GOT3 (cell line): ENCODE results near the gene RAB30.

Experiments
- DNase-seq: peaks from one replicate; lab custom pipeline; 2025; ENCODE audit warnings: mixed read lengths; lab: John Stamatoyannopoulos, UW

The RAB30 gene

DNA sequence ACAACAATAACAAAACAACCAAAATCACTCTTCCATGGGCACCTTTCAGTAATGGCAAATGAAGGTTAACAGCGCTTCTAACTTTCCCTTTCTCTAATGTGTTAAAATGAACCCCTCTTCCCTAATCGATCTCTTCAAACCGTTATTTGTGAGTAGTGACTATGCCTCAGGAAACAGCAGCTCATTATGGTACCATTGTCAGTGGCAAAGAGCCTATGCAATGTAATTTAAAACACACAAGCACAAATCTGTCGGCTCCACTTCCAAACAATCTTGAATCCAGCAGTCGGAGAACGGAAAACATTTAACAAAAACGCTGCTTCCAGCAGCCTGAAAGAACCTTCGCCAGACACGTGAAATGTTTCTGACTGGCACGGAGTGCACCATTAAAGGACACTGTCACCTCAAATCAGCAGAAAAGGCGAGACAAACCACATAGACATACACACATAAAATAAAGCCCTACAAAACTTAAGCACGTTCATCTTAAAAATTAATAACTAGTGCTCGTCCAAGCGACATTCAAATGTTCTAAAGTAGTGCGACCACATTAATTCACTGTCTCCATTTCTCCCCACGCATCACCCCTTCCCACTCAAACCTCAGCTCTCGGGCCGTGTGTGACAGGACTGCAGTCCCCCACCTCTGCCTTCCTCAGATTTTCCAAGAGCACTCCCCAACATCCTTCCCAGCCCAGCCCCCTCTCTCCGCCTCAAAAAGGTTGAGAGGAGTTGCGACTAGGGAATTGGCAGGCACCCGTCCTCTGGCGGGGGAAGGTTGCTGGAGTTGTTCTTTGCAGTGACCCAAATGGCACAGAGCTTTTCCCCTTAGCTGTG, 748 bp downstream of the RAB30 start:
- no peak for DNase-seq

DNA sequence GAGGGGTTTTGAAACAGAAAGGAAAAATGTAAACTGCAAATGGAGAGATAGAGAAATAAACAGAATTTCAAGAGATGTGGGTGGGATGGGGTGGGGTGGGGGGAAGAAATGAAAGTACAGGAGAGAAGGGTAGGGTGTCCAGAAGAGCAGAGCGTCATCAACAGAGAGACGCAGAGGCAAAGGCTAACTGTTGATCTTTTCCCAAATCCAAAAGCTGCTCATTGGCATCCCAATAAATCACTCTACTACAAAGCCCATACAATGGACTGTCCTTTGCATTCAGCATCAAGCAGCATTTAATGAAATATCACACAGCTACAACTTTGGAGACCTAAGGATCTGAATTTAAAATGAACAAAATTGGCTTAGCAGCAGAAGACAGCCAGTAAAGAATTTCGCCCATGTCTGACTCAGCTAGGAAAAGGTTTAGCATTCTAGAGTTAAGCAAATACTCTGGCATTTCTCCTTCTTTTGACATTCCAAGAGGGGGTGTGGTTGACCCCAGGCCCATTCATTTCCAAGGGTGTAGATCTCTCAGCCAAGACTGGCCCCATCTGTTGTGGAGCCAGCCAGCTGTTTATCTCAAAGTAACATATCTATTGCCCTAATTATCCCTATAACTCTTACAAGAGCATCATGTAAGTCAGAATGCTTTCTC, 1.5 kb downstream of the RAB30 start:
- no peak for DNase-seq

DNA sequence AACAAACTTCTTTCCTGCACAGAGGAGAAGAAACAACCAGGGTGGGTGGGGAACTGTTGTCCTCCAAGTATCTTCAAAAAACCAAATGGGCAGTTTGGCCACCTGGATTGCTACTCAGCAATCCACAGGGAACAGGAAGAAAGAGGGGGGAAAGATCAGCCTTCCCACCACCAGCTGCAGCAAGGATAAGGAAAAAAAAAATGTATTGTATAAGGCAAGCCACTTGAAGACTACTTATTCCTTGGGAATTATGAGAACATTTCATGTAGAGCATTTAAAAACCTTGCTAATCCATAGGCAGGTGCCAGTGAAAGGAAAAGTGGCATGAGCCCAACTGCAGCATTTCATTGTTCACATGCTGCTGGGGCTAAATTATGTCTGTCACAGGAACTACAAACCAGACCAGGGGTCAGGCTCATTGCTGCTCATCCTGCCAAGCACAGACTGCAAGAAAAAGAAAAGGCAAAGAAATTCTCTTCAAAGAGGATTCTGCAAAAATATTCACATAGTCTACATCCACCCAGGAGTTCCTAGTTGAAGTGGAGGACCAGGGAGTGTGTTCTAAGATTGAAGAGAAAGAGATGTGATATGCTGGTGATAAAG, 2.2 kb downstream of the RAB30 start:
- no peak for DNase-seq

DNA sequence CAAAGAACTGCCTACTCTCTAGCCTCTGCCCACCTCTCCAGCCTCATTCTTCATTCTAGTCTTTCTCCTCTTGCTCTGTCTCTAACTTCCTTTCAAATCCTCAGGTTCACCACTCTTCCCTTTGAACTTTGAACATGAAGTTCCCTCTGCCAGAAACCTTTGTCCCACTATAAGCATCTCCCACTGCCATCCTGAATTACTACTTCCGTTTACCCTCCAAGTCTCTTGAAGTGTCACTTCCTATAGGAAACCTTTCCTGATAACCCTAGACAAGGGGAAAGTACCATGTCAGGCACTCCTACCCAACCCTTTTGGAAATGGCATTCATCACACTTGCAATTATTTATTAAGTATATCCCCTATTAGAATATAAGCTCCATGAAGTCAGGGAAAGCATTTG, 3.1 kb downstream of the RAB30 start:
- DNase-seq: no peak

DNA sequence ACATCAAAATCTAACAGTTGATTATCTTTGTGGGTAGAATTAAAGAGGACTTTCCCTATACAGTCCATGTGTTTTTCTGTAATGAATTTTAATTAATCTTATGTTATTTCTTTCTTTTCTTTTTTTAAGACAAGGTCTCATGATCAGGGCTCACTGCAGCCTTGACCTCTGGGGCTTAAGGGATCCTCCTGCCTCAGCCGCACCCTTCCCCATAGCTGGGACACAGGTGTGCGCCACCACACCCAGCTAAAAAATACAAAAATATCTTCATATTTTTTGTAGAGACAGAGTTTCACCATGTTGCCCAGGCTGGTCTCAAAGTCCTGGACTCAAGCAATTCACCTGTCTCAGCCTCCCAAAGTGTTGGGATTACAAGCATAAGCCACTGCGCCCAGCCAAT, 7.7 kb downstream of the RAB30 start:
- no peak for DNase-seq

DNA sequence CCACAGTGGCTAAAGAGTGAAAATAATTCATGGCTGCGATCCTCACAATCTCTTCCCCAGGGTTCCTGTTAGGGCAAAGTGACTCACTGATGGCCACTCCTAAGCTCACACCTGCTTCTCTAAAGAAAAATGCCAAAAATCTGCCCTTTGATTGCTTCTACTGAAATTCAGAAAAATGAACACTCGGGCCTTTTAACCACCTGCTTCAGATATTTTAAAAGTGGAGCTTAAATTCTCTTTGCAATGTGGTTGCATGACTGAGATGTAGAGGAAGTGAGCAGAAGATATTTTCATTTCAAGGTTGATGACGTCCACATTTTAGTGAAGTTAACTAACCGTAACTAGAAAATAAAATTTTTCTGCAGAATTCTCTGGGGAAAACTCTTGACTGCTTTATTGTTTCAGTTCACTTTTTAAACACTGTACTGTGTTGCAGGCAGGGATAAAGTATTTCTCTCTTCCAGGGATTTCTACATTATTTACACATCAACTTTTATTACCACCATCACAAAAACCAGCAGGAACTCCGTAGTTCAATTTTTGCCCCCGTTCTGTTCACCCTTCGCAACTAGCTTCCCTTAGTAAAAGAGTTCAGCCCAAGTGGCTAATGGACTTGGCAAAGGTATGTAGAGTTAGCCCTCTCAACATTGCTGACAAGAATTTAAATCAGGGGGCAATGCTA, 8.5 kb downstream of the RAB30 start:
- DNase-seq: no peak

DNA sequence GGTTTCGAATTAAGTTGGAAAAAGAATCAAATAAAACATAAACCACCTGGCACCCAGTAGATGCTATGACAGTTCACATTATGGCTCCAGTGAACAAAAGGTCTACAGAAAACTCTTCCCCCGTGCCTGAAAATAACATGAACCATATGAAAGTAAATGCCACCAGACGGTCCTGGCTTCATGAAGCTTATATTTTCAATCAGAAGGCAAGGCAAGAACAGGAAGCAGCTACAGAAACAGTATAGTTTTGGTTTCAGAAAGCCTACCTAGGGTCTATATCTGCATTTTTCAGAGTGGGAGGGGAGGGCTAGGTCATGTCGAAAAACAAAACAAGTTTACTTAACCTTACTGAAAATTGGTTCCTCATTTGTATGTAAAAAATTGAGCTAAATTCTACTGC, 9.8 kb downstream of the RAB30 start:
- DNase-seq: no peak

DNA sequence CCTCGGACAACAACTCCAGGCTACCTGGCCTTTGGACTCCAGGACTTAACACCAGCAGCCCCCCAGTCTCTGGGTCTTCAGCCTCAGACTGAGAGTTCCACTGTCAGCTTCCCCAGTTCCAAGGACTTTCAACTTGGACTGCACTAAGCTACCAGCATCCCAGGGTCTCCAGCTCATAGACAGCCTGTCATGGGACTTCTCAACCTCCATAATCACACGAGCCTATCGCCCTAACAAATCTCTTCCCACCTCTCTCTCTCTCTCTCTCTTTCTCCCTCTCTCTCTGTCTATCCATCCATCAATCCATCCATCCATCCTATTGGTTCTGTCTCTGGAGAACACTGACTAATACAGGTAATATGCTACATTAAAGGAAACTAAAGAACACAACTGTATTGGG, 10.7 kb downstream of the RAB30 start:
- DNase-seq: no peak

DNA sequence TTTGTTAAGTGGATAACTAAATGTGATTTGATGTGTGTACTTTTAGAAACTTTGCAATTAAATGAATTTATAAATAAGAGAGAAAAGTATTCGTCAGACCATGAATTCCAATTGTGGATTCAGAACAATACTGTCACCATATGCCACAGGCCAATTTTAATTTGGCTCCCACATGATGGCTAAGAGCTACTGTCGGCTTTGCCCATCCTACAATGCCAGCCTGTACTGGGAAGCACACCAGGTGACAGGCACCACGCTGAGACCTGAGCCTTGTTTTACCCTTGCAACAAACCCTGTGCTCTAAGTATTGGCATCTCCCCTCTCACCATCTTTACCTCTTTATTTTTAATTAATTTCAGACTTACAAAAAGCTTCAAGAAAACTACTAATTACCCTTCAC, 14.0 kb downstream of the RAB30 start:
- DNase-seq: no peak

DNA sequence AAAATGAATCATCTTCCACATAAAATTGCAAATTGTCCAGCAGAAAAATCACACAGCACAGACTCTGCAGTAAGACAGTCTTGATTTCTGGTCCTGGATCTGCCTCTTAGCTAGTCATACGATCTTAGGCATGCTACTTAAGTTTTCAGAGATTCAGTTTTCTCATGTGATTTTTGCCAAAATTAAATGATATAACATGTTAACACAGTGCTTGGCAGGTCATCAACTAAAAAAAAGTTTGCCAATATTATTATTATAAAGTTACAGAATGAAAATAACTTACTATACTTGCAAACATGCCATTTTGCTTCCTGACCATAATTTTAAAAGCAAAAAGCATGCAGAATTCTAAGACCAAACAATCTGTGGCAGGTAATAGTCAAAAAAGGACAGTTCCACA, 15.1 kb downstream of the RAB30 start:
- no peak for DNase-seq

DNA sequence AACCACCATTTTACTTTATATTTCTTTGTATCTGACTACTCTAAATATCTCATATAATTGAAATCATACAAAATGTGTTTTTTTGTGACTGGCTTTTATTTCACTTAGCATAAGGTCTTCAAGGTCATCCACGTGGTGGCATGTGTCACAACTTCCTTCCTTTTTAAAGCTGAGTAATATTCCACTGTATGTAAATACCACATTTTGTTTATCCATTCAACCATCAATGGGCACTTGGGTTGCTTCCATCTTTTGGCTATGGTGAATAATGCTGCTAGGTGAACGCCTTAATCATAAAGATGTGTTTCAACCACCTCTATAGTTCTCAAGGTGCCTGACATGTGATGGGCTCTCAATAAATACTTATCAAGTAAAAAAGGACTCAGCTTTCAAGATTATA, 15.5 kb downstream of the RAB30 start:
- DNase-seq: no peak

DNA sequence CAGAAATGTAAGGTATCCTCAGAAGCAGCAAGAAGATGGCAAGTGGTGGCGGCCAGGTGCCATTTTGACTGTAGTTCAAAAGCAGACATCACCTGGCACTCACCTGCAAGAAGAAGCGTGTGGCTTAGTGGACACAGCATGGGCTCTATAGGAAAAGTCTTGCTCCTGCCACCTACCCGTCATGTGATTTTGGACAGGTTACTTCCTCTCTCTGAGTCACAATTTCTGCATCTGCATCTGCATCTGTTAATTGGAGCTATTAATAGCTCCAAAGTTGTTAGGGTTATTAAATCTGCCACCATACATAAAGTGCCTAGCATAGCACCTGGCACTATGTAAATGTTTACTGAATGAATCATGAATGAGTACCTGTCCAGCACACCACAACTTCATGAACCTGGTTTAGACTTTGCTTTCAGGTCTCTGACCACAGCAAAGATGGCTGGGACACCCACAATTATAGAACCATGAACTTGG, 16.8 kb downstream of the RAB30 start:
- DNase-seq: no peak

DNA sequence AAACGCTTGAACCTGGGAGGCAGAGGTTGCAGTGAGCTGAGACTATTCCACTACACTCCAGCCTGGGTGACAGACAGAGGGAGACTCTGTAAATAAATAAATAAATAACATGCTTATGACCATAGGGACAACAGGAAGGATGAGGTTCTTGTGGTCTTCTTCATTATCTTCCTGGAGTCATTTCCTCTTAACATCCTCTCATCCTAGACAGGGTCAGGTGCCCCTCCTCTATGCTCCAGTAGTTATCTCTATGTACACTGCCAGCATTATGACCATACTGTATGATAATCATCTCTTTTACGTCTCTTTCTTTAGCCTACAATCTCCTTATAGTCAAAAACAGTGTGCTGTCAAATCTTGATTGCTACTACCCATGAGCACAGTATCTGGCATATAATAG, 17.7 kb downstream of the RAB30 start:
- no peak for DNase-seq

DNA sequence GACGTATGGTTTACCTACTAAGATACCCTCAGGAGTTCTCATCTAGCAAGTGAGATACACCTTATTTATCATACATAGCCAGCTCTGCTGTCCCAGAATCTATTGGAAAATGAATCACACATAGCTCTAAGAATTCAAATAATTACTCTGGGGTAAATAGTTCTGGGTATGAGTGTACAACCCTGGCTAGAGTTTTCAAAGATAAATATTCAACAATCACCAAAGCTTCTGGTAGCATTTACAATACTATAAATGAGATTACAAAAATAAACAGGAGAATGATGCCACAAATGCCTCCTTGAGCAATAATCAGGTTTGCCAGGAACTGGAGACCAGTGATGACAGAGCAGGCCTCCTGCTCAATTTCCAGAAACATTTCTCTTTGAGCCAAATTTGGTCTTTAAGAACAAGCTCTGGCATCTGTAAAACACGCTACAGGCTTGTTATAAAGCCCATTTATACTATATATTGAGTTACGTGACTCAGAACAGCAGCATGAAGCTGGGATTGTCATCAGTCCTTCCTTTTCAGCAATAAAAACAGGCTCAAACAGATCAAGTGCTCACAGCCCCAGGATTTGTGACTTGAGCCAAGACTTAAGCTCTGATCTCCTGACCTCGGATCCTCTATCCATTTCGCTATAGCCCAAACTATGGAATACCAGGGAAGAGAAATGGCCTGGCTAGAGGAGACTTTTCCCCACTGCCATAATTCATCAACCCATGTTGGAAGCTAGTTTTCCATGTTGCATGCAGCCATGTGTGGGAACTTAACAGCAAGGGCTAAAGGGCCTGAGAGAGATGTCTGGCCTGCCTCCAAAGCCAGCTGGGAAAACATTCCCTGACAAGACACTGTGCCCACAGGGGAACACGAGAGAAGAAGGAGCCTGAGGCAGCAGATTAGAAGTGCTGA, 19.7 kb downstream of the RAB30 start:
- DNase-seq: no peak

DNA sequence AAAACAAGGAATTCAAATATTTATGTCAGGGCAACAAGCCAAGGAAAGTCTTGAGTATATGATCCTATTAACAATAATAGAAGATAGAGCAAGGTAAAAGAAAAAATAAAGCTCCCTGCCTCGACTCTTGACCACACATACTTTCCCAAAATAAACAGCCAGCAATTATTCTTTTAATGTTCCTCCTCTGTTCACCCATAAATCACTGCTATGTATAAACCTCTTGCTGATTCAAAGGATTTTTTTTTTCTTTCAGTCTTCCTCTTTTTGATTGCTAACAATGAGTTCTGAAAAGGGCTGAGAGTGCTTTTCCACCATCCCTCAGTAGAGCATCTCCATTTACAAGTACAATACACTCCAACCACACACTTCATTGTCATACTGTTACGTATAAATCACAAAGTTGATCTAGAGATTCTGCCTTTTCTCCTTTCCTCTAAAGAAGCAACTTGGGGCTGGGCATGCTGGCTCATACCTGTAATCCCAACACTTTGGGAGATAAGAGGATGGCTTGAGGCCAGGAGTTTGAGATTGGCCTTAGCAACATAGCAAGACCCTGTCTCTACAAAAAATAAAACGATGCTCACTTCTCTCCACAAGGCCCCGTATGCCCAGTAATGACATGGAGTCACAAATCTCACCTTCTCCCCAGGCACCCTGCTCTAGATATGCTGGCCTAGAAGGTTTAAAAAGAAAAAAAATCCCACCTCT, 24.0 kb downstream of the RAB30 start:
- DNase-seq: no peak

DNA sequence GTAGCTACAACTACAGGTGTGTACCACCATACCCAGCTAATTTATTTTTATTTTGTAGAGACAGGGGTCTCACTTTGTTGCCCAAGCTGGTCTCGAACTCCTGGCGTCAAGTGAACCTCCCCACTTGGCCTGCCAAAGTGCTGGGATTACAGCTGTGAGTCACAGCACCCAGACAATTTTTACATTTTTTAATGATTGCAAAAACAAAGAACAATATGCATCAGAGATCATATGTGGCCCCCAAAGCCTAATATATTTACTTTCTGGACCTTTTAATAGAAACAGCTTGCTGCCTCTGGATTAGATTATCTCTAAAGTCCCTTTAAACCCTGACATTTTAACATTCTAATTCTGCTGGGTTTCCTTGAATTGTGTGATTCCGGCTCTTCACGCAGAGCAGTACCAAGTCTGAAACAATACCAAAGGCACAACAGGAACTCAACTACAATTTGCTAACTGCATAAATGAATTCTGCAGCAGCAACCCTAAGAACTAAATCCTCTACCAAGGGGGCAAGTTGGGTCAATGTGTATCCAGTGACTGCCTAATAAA, 25.0 kb downstream of the RAB30 start:
- DNase-seq: no peak

DNA sequence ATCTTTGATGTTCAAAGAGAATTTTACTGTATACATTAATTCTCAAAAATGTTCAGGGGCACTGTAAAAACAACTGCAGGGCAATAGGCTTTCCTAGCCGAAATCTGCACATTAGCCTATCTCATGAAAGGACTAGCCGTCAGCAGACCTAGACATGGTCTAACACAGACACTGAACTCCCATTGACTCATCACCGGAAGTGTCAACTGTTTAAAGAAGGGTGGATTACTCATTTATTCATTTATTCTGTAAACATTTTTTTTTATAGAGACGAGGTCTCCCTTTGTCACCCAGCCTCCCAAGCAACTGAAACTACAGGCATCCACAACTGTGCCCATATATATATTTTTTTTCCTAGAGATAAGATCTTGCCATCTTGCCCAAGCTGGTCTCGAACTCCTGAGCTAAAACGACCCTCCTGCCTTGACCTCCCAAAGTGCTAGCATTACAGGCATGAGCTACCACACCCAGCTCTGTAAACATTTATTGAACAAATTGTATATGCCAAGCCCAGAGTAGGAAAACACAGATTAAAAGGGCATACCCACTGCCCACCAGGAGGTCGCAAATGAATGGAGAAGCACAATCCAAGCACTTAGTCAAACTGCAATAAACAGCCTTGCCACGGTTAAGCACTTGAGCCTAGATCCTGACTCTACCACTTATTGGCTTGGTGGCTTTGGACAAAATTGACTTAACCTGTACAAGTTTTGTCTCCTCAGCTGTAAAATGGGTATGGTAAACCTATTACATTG, 26.6 kb downstream of the RAB30 start:
- DNase-seq: no peak

DNA sequence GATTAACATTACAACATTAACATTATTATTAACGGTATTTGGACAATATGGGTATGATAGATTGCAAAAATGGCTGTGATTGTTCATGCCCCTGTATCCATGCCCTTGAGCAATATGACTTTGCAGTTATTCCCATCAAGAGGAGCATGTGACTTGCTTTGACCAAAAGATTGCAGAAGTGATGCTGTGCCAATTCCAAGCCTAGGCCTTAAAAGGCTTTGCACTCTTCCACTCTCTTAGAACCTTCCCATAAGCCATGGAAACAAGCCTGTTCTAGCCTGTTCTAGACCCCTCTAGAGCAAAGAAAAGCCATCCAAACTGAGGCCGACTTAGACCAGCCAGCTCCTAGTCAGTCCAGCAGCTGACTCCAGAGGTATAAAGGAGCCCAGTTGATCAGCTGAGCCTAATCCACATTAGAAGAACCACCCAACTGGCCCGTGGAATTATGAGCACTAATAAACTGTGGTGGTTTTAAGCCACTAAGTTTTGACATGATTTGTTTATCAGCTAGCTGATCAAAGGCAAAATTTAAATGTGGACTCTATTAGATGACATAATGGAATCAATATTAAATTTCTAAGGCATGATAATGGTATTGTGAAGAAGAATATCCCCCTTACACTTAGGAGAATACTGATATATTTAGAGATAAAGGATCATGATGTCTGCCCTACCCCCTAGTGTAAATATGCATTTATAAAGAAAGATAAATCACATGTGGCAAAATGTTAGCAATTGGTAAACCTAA, 28.6 kb downstream of the RAB30 start:
- DNase-seq: no peak

DNA sequence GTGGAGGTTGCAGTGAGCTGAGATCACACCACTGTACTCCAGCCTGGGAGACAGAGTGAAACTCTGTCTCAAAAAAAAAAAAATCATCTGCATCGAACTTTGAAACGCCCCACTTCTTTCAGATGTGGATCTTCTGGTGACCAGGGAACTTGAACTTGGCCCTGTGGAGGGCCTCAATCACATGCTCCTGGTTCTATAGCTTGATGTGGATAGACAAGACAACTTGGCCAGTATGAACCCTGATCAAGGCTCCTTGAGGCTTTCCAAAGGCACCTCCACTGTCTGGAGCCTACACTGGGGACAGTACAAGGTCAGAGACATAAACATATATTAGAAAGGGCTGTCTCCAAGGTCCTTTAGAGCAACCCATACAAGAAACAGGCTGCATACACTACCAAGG, 30.6 kb downstream of the RAB30 start:
- no peak for DNase-seq
